ENCODE measurements around the gene BDNF.

Gene BDNF

DNA sequence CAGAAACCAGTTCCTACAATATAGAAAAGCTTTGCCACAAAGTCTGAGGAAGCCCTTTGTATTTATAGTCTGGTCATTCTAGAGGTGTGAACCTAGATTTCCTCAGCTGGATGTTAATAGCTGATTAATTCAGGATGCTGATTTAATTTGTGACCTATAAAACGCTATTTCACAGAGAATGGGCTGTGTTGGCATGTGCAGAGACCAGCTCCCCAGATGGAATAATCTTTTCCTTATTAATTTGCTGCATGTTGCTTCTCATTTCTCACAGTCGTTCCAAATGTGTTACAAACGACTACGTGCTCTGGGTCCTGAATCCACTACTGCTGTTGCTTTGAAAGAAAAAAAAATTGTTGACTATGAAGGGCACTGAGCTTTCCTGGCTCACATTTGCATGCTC lies 49.3 kb downstream of the BDNF start:
- no peak for TF ChIP-seq CTCF (IDR thresholded peaks at IDR 0.05; ENCODE audit: low read depth, low read length)
- Histone ChIP-seq H3K4me3 (ENCODE audit: low read depth, low read length) (no peak overlapping the region), H3K27ac (no peak overlapping the region), H3K27me3 (ENCODE audit: insufficient read depth, low read depth, severe bottlenecking) (no peaks in the 10 kb centered on the region), H3K9me3 (ENCODE audit: severe bottlenecking) (no peaks in the 10 kb centered on the region), H3K36me3 (no peaks in the 10 kb centered on the region)
- no peak for DNase-seq

DNA sequence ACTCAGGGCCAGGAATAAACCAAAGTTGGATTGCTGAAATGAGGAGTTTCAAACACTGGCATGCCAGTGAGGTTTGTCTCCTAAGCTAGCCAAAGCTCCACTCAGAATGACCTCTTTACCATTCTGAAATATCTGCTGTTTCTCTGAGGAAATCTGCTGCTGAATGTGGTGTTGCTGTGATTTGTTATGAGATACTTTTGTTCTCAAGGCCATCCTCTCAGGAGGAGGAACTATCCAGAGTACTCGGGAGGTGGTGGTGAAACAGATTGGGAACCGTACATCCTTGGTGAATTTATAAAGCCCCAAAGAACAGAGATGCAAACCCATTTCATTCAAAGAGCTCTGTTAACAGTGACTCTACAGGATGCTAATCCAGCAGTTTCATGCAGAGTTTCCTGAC lies 50.5 kb downstream of the BDNF start:
- Histone ChIP-seq H3K9me3 (ENCODE audit: severe bottlenecking) (no peaks in the 10 kb centered on the region), H3K27me3 (ENCODE audit: insufficient read depth, low read depth, severe bottlenecking) (no peaks in the 10 kb centered on the region), H3K4me3 (ENCODE audit: low read depth, low read length) (no peak overlapping the region), H3K36me3 (no peaks in the 10 kb centered on the region), H3K27ac (no peak overlapping the region)
- DNase-seq = no peak
- no peak for TF ChIP-seq CTCF (IDR thresholded peaks at IDR 0.05; ENCODE audit: low read depth, low read length)

DNA sequence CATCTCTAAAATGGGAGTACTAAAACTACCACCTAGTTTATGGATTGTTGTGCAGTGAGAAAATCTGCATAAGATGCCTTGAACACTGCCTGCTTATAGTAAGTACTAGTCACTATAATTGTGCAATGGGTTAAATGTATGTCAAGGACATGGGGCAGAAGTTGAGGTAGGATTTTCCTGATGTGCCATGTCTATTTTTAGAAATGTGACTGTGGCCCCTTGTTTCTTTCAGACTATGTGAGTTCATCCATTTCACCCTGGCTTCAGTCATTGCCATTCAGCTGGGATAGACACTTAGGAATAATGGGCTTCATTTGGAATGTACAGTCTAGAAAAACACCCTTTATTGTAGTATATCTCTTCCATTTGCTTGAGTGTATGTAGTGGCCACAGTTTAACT lies 51.4 kb downstream of the BDNF start:
- no peak for DNase-seq
- TF ChIP-seq CTCF (IDR thresholded peaks at IDR 0.05; ENCODE audit: low read depth, low read length) = no peak
- no peak overlapping the region for H3K27ac ChIP-seq
- H3K4me3 ChIP-seq (ENCODE audit: low read depth, low read length) = no peak overlapping the region
- no peaks in the 10 kb centered on the region for H3K9me3 ChIP-seq (ENCODE audit: severe bottlenecking)
- no peaks in the 10 kb centered on the region for H3K27me3 ChIP-seq (ENCODE audit: insufficient read depth, low read depth, severe bottlenecking)
- no peaks in the 10 kb centered on the region for H3K36me3 ChIP-seq

GRCh38 chr11:27646051-27646818 lies 54.0 kb downstream of the BDNF start:
- DNase-seq = no peak
- no peak overlapping the region for H3K4me3 ChIP-seq (ENCODE audit: low read depth, low read length)
- no peak overlapping the region for H3K27ac ChIP-seq
- no peaks in the 10 kb centered on the region for H3K27me3 ChIP-seq (ENCODE audit: insufficient read depth, low read depth, severe bottlenecking)
- H3K36me3 ChIP-seq = no peaks in the 10 kb centered on the region
- H3K9me3 ChIP-seq (ENCODE audit: severe bottlenecking) = no peaks in the 10 kb centered on the region
- no peak for TF ChIP-seq CTCF (IDR thresholded peaks at IDR 0.05; ENCODE audit: low read depth, low read length)

GRCh38 chr11:27642954-27643353 lies 57.3 kb downstream of the BDNF start:
- no peak for DNase-seq
- Histone ChIP-seq H3K4me3 (ENCODE audit: low read depth, low read length) (no peak overlapping the region), H3K27ac (no peak overlapping the region), H3K27me3 (ENCODE audit: insufficient read depth, low read depth, severe bottlenecking) (no peaks in the 10 kb centered on the region), H3K36me3 (no peaks in the 10 kb centered on the region), H3K9me3 (ENCODE audit: severe bottlenecking) (no peaks in the 10 kb centered on the region)
- TF ChIP-seq CTCF (IDR thresholded peaks at IDR 0.05; ENCODE audit: low read depth, low read length) = no peak

- Histone ChIP-seq H3K4me3 (ENCODE audit: low read depth, low read length) (no peak overlapping the region), H3K36me3 (no peaks in the 10 kb centered on the region), H3K27ac (no peak overlapping the region), H3K9me3 (ENCODE audit: severe bottlenecking) (no peaks in the 10 kb centered on the region), H3K27me3 (ENCODE audit: insufficient read depth, low read depth, severe bottlenecking) (no peaks in the 10 kb centered on the region)
- TF ChIP-seq CTCF (IDR thresholded peaks at IDR 0.05; ENCODE audit: low read depth, low read length) = no peak
- no peak for DNase-seq
Measured at GRCh38 chr11:27640954-27641353, 59.3 kb downstream of the BDNF start.

All from WERI-Rb-1 (cell line).